Panc1 (cell line): ENCODE data around the gene CEACAM21. TPM values are rescaled to one million over a fixed set of nuclear protein-coding genes. Genes with fewer than 3 reads are reported as not detected.

Source experiments
- ATAC-seq: fragments of 200-7000 bp; cut with Tn5 transposase; 2 replicates; pipeline ENCODE4 v1.9.1; 2020; ENCODE audit warnings: mild to moderate bottlenecking, moderate library complexity
- BruUV-seq: library from RNA; stranded (reverse); fragments of 400-500 nt; replicated peaks from 2 replicates; lab custom pipeline; 2021; lab: Mats Ljungman, UMichigan
- CTCF ChIA-PET: fragments of 300-600 bp; sonication (Branson Sonifier 250); formaldehyde crosslinking; loops from one replicate; lab custom pipeline; 2022; ENCODE audit warnings: antibody characterized with exemption; lab: Charles Lee
- POLR2A ChIA-PET: fragments of 300-600 bp; sonication (Branson Sonifier 250); formaldehyde crosslinking; loops from one replicate; lab custom pipeline; 2022; ENCODE audit warnings: antibody characterized with exemption; lab: Charles Lee
- DNase-seq: peaks from one replicate; pipeline ENCODE4 v3.0.0-alpha.2; 2010; ENCODE audit warnings: low read depth, low spot score
- H3K27ac ChIP-seq: 2 replicates; pipeline ENCODE4 v1.5.1; 2011; ENCODE audit warnings: mild to moderate bottlenecking, low read length, inconsistent platforms
- H3K27me3 ChIP-seq: fragments of 200-500 bp; sonication (Bioruptor generic); 2 replicates; pipeline ENCODE4 v1.6.0; 2014; ENCODE audit warnings: low read length, inconsistent platforms; ENCODE audit not compliant: control insufficient read depth, insufficient read depth
- H3K36me3 ChIP-seq: fragments of 200-500 bp; sonication (Bioruptor generic); 2 replicates; pipeline ENCODE4 v1.5.1; 2014; ENCODE audit warnings: inconsistent platforms, mild to moderate bottlenecking, low read length, moderate library complexity; ENCODE audit not compliant: control insufficient read depth, insufficient read depth
- H3K4me1 ChIP-seq: 2 replicates; pipeline ENCODE4 v1.5.1; 2011; ENCODE audit warnings: inconsistent platforms, mild to moderate bottlenecking, low read length, moderate library complexity; ENCODE audit not compliant: control insufficient read depth, insufficient read depth
- H3K4me3 ChIP-seq, 2 experiments: 2 replicates each; pipeline ENCODE4 v1.5.1; 2011 to 2012; ENCODE audit warnings: low read depth in 2 of 2, low read length in 2 of 2, mild to moderate bottlenecking in 2 of 2, inconsistent platforms in 1 of 2, moderate library complexity in 1 of 2
- H3K9me3 ChIP-seq: fragments of 200-500 bp; sonication (Bioruptor generic); 2 replicates; pipeline ENCODE4 v1.5.1; 2014; ENCODE audit warnings: low read depth, mild to moderate bottlenecking, inconsistent platforms, low read length, moderate library complexity; ENCODE audit not compliant: control insufficient read depth, insufficient read depth
- CTCF ChIP-seq: fragments of 450-650 bp; IDR thresholded peaks from 2 replicates; pipeline ENCODE4 v1.5.1; 2017; ENCODE audit warnings: mild to moderate bottlenecking
- POLR2AphosphoS5 ChIP-seq: IDR thresholded peaks from 2 replicates; pipeline ENCODE4 v1.6.1; 2012; ENCODE audit warnings: mild to moderate bottlenecking, low read depth, low read length, moderate library complexity
- SIN3A ChIP-seq: IDR thresholded peaks from 2 replicates; pipeline ENCODE4 v1.6.1; 2012; ENCODE audit warnings: low read depth, mild to moderate bottlenecking, low read length, moderate library complexity, borderline replicate concordance; ENCODE audit not compliant: insufficient read depth
- TCF7L2 ChIP-seq: IDR thresholded peaks from 2 replicates; pipeline ENCODE4 v1.6.1; 2011; ENCODE audit warnings: mild to moderate bottlenecking, low read depth, low read length, inconsistent platforms
- in situ Hi-C: cut with HindIII; loops from 2 replicates; pipeline ENCODE4 v1.10.0; 2016; ENCODE audit warnings: low sequenced_read_pairs, low pct_unique_long_range_greater_than_20kb
- intact Hi-C: fragments of 100-400 bp; cut with micrococcal nuclease; formaldehyde crosslinking; loops from one replicate; pipeline ENCODE4 v1.10.0; 2022; ENCODE audit not compliant: unreplicated experiment
- total RNA-seq: library from RNA; stranded (reverse); gene quantifications from one replicate; pipeline ENCODE4 v1.2.1, GENCODE V29; 2021; ENCODE audit not compliant: unreplicated experiment
- TF ChIP-seq, protein P1 (sequence below), 2 experiments: IDR thresholded peaks; 2 replicates each; pipeline ENCODE4 v1.6.1; 2011 to 2012; ENCODE audit warnings: low read depth in 2 of 2, control low read depth in 1 of 2, low read length in 1 of 2, mild to moderate bottlenecking in 1 of 2, moderate library complexity in 1 of 2; ENCODE audit not compliant: insufficient read depth in 1 of 2

Gene CEACAM21
- total RNA-seq, 1 experiment from 2014 or later, result not detected

DNA sequence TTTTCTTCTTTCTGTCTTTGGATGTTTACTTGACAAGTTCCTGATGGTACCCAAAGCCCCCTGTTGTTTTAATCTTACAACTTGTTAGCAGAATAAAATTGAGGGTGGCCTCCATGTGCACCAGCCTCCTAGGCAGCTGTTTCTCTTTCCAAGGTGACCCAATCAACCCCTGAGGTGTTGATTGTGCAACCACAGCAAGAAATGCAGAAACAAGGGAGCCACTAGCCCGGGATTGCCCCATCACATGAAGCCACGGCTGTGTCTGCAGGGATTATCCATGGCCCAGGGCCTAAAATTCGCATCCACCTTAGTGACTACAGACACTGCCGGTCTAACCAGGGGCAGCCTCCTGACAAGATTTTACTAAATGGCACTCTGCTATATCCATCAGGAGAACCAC is 36.5 kb downstream of the CEACAM21 start:
- ATAC-seq (no peak), DNase-seq (no peak)
- POLR2A ChIA-PET, result no interaction called here
- in situ Hi-C loops (no loop called here), intact Hi-C loops (no loop called here)
- Histone ChIP-seq H3K27ac (no peak overlapping the region), H3K4me3 (no peak overlapping the region), H3K36me3 (no peaks in the 10 kb centered on the region), H3K4me1 (no peaks in the 10 kb centered on the region), H3K9me3 (no peaks in the 10 kb centered on the region), H3K27me3 (no peaks in the 10 kb centered on the region)
- CTCF ChIA-PET, result no interaction called here
- BruUV-seq, result no TSS peak
- TF ChIP-seq, protein P1, sequence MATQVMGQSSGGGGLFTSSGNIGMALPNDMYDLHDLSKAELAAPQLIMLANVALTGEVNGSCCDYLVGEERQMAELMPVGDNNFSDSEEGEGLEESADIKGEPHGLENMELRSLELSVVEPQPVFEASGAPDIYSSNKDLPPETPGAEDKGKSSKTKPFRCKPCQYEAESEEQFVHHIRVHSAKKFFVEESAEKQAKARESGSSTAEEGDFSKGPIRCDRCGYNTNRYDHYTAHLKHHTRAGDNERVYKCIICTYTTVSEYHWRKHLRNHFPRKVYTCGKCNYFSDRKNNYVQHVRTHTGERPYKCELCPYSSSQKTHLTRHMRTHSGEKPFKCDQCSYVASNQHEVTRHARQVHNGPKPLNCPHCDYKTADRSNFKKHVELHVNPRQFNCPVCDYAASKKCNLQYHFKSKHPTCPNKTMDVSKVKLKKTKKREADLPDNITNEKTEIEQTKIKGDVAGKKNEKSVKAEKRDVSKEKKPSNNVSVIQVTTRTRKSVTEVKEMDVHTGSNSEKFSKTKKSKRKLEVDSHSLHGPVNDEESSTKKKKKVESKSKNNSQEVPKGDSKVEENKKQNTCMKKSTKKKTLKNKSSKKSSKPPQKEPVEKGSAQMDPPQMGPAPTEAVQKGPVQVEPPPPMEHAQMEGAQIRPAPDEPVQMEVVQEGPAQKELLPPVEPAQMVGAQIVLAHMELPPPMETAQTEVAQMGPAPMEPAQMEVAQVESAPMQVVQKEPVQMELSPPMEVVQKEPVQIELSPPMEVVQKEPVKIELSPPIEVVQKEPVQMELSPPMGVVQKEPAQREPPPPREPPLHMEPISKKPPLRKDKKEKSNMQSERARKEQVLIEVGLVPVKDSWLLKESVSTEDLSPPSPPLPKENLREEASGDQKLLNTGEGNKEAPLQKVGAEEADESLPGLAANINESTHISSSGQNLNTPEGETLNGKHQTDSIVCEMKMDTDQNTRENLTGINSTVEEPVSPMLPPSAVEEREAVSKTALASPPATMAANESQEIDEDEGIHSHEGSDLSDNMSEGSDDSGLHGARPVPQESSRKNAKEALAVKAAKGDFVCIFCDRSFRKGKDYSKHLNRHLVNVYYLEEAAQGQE (IDR thresholded peaks at IDR 0.05; ENCODE audit: insufficient read depth in 1 of 2, low read depth in 2 of 2, low read length in 1 of 2), result no peak
- TF ChIP-seq CTCF, result no peak
- TF ChIP-seq TCF7L2, result no peak
- no peak for TF ChIP-seq SIN3A
- TF ChIP-seq POLR2AphosphoS5, result no peak

DNA sequence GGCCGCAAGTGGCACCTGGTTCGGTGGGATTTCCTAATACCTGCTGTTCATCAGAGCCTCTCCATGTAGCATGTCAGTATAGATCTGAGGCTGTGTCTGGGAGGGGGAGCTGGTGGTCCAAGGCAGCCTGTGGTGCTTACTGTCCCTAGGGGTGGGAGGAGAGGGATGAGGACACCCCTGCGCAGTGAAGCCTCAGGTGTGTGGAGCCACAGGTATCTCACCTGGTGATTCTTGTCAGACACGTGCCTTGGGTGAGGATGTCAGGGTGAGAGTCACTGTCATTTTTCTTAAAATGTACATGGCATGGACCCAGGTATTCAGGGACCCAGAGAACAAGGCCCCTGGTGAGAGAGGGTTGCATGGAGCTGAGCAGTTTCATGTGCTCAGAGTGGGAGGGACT is 39.2 kb downstream of the CEACAM21 start:
- POLR2A ChIA-PET, result no interaction called here
- TF ChIP-seq CTCF, result no peak
- no peak for TF ChIP-seq TCF7L2
- TF ChIP-seq SIN3A, result no peak
- TF ChIP-seq, protein P1 (IDR thresholded peaks at IDR 0.05; ENCODE audit: insufficient read depth in 1 of 2, low read depth in 2 of 2, low read length in 1 of 2), result no peak
- no peak for TF ChIP-seq POLR2AphosphoS5
- no peaks in the 10 kb centered on the region for H3K27me3 ChIP-seq
- intact Hi-C loops (no loop called here), in situ Hi-C loops (no loop called here)
- no peak overlapping the region for H3K4me3 ChIP-seq
- DNase-seq (no peak), ATAC-seq (no peak)
- BruUV-seq, result no TSS peak
- no peaks in the 10 kb centered on the region for H3K36me3 ChIP-seq
- H3K9me3 ChIP-seq, result no peaks in the 10 kb centered on the region
- no peaks in the 10 kb centered on the region for H3K4me1 ChIP-seq
- CTCF ChIA-PET, result no interaction called here
- no peak overlapping the region for H3K27ac ChIP-seq
